Gastroesophageal sphincter (tissue), 3 donors: ENCODE data around the gene TMEM258.

Source experiments
- CTCF ChIP-seq, 4 experiments: fragments of 200-600 bp in 2 of 4; fragments of 450-650 bp in 2 of 4; sonication (generic) in 1 of 4; IDR thresholded peaks; one replicate each; pipeline ENCODE4 v1.5.1; 2017 to 2019; ENCODE audit warnings: antibody characterized with exemption in 4 of 4, mild to moderate bottlenecking in 2 of 4, moderate library complexity in 2 of 4
- POLR2AphosphoS5 ChIP-seq: sonication (generic); formaldehyde crosslinking; IDR thresholded peaks from one replicate; pipeline ENCODE4 v1.6.1; 2017; ENCODE audit warnings: antibody characterized with exemption

DNA sequence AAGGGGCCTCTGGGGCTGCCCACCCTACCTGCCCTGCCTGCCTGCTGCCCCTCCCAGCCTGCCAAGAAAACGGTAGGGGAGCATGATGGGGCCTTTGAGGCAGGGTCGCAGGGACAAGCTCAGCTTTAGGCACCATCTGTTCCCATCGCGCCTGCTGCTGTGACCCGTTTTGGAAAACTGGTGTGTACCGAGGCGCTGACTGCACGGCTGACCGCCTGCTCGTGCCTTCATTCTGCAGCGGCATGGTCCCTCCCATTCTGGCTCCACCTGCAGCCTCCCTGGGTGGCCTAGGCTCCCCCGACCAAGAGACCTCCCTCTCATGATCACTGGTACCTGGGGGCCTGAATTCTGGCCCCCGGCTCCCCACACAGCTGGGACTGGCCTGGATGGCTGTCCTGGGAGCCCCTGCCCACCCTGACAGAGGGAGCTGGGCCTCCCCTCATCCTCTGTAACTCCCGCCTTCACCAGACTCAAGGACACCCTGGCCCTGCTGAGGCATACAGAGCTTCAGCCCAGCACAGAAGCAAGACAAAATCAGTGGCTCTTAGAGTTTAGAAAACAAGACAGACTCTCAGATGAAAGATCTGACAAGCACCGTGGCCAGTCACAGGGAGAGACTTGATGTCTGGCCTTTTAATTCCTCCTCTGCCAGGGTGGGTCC, 46.5 kb downstream of the TMEM258 start:
- no peak for TF ChIP-seq POLR2AphosphoS5
- TF ChIP-seq CTCF (IDR thresholded peaks at IDR 0.05) = no peak
